ENCODE data around the gene GBX1.

The GBX1 gene

GRCh38 chr7:151193203-151193978, 25.9 kb upstream of the GBX1 start:
- DNase-seq, result no peak

GRCh38 chr7:151192002-151192539, 24.6 kb upstream of the GBX1 start:
- DNase-seq, result no peak

GRCh38 chr7:151191544-151191943, 24.1 kb upstream of the GBX1 start:
- DNase-seq, result no peak

GRCh38 chr7:151189038-151189437, 21.5 kb upstream of the GBX1 start:
- no peak for DNase-seq

- no peak for DNase-seq
Measured at GRCh38 chr7:151188252-151188542, 20.7 kb upstream of the GBX1 start.

DNA sequence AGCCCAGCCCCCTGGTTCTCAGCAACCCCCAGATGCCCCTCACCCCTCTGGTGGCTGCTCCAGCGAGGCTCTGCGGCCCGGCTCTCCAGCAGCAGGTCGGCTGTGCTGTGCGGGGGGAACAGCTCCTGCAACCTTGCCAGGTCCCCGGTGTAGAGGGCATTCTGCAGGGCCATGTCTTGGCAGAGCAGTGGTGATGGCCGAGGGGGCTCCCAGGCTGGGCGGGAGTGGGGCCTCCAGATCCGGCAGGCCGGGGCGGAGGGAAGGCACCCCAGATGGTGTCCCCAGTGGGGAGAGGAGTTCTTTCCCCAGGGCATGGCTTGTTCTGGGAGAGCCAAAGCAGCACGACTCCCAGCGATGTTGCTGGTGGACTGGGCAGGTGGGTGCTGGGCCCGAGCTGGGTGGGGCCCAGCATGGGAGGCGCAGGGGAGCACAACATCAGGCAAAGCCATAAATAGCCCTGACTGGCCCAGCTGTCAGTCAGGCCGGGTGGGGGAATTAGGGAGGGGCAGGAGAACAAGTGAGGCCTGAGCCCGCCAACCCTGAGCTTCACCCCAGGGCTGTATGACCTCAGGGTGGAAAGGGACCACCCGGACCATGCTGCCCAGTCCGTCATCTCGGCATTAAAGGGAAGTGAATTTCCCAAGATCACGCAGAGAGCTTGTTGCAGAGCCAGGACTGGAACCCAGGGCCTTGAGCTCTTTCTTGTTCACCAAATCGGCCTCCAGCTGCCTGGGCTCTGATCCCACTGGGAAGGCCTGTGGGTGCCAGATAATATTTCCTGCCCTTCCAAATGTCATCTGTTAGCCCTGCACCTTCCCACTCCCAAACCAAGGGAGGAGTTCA, 20.1 kb upstream of the GBX1 start:
- no peak for DNase-seq

DNA sequence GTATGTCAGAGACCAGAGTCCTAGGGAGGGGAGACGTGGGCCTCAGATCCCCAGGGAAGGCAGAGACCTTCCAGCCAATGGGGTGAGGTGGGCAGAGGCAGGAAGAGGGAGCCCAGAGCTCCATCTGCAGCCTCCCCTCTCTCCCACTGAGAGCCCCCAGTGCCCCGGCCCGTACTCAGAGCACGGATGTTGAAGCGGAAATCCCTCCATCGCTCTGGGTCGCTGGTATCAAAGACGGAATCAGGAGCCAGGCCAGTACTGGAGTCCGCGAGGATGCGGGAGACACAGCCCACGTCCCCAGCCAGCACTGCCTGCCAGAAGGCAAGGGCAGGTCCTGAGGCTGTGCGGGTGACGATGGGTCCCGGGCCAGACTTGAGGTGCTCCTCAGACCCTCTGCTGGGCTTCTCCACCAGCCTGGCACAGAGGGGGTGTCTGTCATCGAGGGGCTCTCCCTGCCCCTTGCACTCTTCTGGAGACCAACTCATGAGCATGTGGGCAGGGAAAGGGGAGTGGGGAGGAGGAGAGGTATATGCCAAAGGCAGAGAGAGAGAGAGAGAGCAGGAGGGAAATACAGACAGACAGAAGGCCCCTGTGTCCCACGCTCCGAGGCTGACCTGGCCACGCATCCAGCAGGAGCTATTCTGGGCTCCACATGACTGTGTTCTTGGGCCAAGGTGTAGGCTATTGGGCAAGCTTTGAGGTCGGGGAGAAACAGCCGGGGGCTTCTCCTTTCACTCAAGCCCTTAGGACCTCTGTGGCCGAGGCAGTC, 19.3 kb upstream of the GBX1 start, which contains the start of gene ASB10:
TSS of gene ASB10 (minus strand) at position 611 of the 769 bp plus-strand sequence. CDS start at position 491, 120 bp downstream.
- DNase-seq, result no peak

- no peak for DNase-seq
Measured at GRCh38 chr7:151185762-151186639, 18.5 kb upstream of the GBX1 start.

DNA sequence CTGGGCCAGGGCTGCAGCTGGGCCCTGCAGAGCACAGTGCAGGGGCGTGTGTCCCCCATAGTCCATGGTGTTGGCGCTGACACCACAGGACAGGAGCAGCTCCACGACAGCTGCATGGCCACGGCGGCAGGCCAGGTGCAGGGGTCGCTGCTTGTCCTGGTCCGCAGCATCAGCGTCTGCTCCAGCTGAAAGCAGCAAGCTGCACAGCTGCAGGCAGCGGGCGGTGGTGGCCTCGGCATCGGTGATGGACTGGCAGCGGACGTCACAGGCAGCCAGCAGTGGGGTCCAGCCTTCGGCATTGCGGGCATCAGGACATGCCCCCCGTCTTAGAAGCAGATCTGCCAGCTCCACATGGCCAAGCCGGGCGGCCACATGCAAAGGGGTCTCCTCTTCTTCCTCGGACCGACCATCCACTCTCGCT, 13.5 kb upstream of the GBX1 start:
- DNase-seq, result no peak

DNA sequence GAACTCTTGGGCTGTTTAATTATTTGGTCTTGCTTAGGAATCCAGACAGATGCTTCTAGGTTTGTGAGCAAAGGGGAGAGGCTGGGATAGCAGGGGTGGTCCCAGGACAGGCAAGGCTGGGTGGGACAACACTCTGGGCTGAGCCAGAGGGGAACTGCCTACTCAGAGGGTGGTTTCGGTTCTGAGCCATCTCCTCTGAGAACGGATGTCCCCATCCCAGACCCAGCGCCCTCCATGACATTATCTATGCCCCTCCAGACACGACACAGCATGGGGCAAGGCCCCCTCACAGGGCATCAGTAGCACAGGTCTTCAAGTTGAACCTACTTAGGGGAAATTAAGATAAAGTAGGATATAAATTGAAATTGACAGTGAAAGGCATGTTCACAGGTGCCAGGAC, 12.5 kb upstream of the GBX1 start:
- DNase-seq, result no peak

DNA sequence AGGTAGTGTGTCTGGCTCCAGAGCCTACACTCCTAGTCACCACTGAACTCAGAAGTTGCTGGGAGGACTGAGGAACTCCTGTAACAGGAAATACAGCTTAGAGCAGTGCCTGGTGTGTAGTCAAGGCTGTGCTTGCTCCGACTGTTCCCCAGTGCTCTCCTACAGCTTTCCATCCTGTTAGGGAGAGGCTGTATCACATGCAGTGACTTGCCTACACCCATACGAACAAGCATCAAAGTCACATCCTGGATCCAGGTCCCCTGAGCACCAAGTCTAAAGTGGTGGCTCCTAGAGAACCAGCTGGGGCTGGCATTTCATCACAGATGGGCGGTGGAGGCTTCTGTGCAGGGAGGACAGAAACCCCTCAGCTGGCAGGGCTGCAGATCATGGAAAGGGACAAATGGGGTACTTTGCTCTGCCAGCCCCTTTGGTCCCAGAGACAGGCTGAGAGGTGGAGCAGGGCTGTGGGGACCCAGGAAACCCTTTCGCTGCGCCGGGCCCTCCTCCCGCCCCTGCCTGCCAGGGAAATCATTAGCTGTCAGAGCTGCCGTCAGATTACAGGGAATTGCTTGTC, 11.9 kb upstream of the GBX1 start:
- DNase-seq, result no peak

GRCh38 chr7:151178831-151179230, 11.3 kb upstream of the GBX1 start:
- no peak for DNase-seq

- no peak for DNase-seq
Measured at GRCh38 chr7:151178236-151178635, 10.7 kb upstream of the GBX1 start.

GRCh38 chr7:151177310-151177709, 9.8 kb upstream of the GBX1 start:
- DNase-seq, result no peak

DNA sequence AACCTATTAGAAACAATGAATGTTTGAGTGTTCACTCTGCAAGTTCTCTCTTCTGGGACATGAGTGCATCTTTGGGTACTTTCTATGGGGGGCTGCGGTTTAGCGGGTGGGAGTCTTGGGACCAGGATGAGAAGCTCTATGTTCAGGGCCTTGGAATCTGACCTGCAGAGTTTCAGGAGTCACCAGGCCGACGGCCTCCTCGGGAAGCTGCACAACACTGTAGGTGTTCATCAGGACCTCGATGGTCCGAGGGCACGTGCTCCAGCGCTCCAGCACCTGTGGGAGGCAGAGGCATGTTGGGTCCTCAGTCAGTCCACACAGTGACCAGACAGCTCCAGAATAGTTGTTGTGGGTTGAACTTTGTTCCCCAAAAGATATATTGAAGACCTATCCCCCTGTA, 8.9 kb upstream of the GBX1 start:
- no peak for DNase-seq

DNA sequence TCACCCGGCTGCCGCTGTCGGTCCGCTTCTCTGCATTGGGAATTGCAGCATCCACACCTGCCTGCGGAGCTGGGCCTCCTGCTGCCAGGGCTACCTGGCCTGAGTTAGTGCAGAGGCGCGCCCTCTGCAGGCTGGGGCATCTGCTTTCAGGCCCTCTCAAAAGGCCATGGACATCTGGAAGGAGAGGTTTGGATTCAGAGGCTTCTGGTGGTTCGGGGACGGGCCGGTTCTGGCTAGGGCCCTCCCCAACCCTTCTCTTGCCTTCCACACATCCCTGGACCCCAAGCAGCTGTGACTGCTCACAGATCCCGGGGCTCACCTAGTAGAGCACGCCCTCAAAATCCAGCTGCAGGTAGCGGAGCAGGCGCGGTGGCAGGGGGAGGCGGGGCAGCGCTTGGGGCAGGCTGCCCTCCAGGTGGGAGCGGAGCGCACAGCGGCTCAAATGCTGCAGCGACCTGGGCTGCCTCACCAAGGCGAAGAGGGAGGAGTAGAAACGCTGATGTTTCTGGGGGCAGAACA, 8.4 kb upstream of the GBX1 start:
- no peak for DNase-seq

GRCh38 chr7:151175047-151175792, 7.7 kb upstream of the GBX1 start:
- DNase-seq, result no peak

DNA sequence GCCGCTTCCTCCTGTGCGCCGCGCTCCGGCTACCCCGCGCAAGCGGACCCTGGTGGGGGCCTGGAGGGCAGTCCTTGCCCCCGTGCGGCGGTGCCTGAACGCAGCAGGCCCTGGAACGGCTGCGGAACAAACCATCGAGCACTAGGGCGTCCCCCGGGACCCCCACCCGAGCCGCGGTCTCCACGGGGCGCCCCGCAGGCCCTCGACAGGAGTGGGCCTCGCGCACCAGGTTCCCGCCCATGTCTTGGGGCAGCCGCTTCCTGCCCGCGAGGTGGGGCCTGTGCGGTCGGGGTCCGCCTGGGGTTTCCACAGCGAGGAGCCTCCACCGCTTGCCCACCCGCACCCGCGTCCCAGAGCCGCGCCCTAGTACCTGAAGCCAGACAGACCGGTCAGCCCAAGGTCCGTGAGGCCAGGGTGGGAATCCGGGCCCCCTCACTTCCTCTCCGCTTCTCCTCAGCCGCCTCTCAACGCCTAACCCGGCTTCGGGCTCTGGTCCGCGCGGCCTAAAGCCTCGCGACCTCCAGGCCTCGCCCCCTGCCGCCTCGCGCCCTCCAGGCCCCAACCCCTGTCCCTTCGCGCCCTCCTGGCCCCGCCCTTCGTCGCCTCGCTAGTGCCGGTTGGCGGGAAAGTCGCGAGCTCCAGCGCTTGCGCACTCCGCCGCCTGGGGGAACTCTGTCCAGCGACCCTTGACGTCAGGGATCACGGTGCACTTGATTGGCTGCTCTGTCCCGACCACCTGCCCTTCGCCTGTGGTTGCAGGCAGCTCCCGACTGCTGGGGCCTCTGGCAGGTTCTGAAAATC, 7.0 kb upstream of the GBX1 start:
- no peak for DNase-seq

- DNase-seq, result no peak
Measured at GRCh38 chr7:151173386-151174245, 6.1 kb upstream of the GBX1 start.
